Activated CD4-positive, alpha-beta T cell treated with anti-CD3 and anti-CD28 coated beads for 36 hours (primary cell): Measurements from ENCODE around the gene GFM2. TPM values are rescaled to one million over a fixed set of nuclear protein-coding genes. Genes with fewer than 3 reads are reported as not detected.

Source experiments
- ATAC-seq: fragments of 200-7000 bp; cut with Tn5 transposase; one replicate; pipeline ENCODE4 v1.10.0; 2021; ENCODE audit warnings: mild to moderate bottlenecking, moderate library complexity
- CTCF ChIA-PET: fragments of 350-600 bp; sonication (Branson Sonifier 250); formaldehyde crosslinking; loops from one replicate; lab custom pipeline; 2021; ENCODE audit warnings: antibody characterized with exemption; lab: Charles Lee
- POLR2A ChIA-PET: fragments of 350-600 bp; sonication (Branson Sonifier 250); formaldehyde crosslinking; loops from one replicate; lab custom pipeline; 2021; ENCODE audit warnings: antibody characterized with exemption, inconsistent platforms; lab: Charles Lee
- DNase-seq: peaks from one replicate; pipeline ENCODE4 v3.0.0-alpha.2; 2020
- H3K27ac Mint-ChIP-seq: one replicate; pipeline ENCODE4 v1.8.0; 2021; ENCODE audit warnings: mixed read lengths
- H3K27me3 Mint-ChIP-seq: one replicate; pipeline ENCODE4 v1.8.0; 2021; ENCODE audit warnings: mixed read lengths
- H3K36me3 Mint-ChIP-seq: one replicate; pipeline ENCODE4 v1.8.0; 2021; ENCODE audit warnings: low read depth, mixed read lengths
- H3K4me1 Mint-ChIP-seq: one replicate; pipeline ENCODE4 v1.8.0; 2021; ENCODE audit warnings: mixed read lengths
- H3K4me3 Mint-ChIP-seq: one replicate; pipeline ENCODE4 v1.8.0; 2021; ENCODE audit warnings: mild to moderate bottlenecking, moderate library complexity, mixed read lengths
- H3K9me3 Mint-ChIP-seq: one replicate; pipeline ENCODE4 v1.8.0; 2021; ENCODE audit warnings: low read depth, mixed read lengths
- intact Hi-C, 2 experiments: fragments of 100-400 bp; cut with DNase I in 1 of 2; cut with micrococcal nuclease in 1 of 2; formaldehyde crosslinking; loops; one replicate each; pipeline versions ENCODE4 v1.14.2 to v1.15.1; 2022 to 2024; cut with DNase I, micrococcal nuclease
- total RNA-seq, 2 experiments: library from RNA; stranded (reverse); gene quantifications; one replicate each; pipeline ENCODE4 v1.2.3, GENCODE V29; 2021

GFM2 gene
- total RNA-seq, 2 experiments from 2014 or later, result 34.7 to 40.4 TPM

DNA sequence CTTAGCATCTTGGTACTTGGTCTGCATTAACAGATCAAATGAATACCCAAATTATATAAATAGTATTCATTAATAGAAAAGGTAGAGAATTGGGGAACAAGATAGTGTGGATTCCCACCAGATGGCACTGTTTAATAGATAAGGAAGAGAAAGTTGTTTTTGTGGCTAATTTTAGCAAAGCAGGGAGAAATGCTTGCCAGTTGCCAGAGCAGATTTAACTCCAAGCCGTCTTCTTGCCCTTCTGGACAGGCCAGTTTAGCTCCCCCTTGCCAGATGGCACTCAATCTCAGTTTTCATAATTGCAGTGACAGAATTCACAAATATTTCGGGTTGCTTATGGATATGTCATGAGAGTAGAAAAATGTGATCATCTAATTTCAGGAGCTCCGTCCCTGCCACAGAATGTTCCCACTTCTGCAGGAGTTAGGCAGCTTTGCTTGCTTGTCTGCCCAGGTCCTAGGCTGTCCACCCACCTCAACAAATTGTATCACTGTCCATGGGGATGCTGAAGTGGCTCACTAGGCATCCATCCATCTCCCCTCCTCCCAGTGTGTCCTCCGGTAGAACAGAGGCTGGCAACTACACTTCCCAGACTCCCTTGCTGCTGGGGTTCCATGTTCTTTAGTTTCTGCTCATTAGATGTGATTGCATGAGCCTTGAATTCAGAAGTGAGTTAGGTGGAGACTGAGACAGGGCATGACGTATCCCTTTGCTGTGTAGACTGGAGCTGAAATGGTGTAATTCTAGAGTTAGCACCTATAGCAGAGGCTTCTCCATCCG, 93.7 kb downstream of the GFM2 start:
- ATAC-seq (no peak), DNase-seq (no peak)
- Mint-ChIP-seq H3K9me3 (no peaks in the 10 kb centered on the region), H3K4me3 (no peak overlapping the region), H3K4me1 (no peaks in the 10 kb centered on the region), H3K27me3 (peaks cover 12% of the 10 kb centered on the region), H3K36me3 (no peaks in the 10 kb centered on the region), H3K27ac (no peak overlapping the region)
- intact Hi-C loops, result loop anchor here (1.0 to 5.0 kb wide), 2 partner anchors 246 to 594 kb away; no protein-coding TSS in a partner anchor
- POLR2A ChIA-PET, result no interaction called here
- CTCF ChIA-PET, result interaction anchor here (0.6 to 1.7 kb wide), 5 partner anchors 90 to 747 kb away, joined by 3 to 5 read pairs (median 4); no protein-coding TSS in a partner anchor

DNA sequence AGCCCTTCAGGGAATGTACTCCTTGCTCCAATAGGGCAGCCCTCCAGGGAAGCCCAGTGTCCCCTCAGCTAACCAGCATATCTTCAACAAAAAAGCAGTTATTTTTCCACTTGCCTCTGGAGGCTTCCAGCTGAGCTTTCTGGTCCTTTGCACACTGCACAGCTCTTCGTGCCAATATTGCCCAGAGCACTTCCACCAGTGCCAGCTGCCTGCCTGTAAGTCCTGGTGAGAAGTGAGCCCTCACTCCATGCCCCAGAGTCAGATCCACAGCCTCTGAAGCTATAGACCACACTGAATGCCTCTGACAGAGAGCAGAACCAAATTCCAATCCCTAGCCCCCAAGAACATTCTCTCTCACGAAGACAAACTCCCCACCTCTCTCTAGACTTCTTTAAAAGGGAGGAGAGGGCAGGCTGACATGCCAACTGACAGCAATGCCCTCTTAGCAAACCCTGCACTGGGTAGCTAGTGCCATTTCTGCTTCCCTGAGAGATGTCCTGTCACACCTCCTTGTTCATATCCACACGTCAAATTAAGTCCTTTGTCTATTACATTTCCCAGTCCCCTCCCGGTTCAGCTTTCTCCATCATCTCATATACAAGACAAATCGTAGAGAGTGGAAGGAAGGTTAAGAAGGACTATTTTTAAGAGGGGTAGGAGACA, 94.6 kb downstream of the GFM2 start:
- ChIA-PET POLR2A (no interaction called here), CTCF (interaction anchor here (0.7 to 1.7 kb wide), 4 partner anchors 12 to 738 kb away, joined by 3 to 5 read pairs (median 4); no protein-coding TSS in a partner anchor)
- Mint-ChIP-seq H3K4me1 (no peaks in the 10 kb centered on the region), H3K27ac (no peak overlapping the region), H3K4me3 (no peak overlapping the region), H3K9me3 (no peaks in the 10 kb centered on the region), H3K27me3 (peaks cover 12% of the 10 kb centered on the region), H3K36me3 (no peaks in the 10 kb centered on the region)
- no peak for ATAC-seq
- intact Hi-C loops, result loop anchor here in 1 of 2 experiments (5.0 kb wide), 1 partner anchor 595 kb away; no protein-coding TSS in a partner anchor
- no peak for DNase-seq

Other genes with a start within 250 kb of the GFM2 start
- under 1 TPM; 0.48 to 0.67 TPM for gene ENC1, start 126.4 kb downstream of the GFM2 start, total RNA-seq
- gene HEXB, start 81.9 kb downstream of the GFM2 start, total RNA-seq, result 10 to 100 TPM; 42.6 to 47.6 TPM
- gene NSA2, start 132 bp upstream of the GFM2 start, total RNA-seq, result 100 to 1,000 TPM; 163 to 253 TPM
- gene FAM169A, start 99.3 kb upstream of the GFM2 start, total RNA-seq, result 1 to 10 TPM; 6.1 to 9.1 TPM